Keratinocyte (primary cell): ENCODE data around the gene MMUT. TPM values are rescaled to one million over a fixed set of nuclear protein-coding genes. Genes with fewer than 3 reads are reported as not detected.

Source experiments
- DNase-seq: peaks from one replicate; pipeline ENCODE4 v3.0.0-alpha.2; 2011; ENCODE audit warnings: low read depth, missing footprints, low spot score
- FAIRE-seq: peaks from 2 replicates; lab custom pipeline; 2011; peaks lifted over from hg19 to GRCh38; lab: Jason Lieb, UNC
- H2AFZ ChIP-seq: 2 replicates; pipeline ENCODE4 v1.6.0; 2012; ENCODE audit warnings: low read length, control low read depth, inconsistent platforms; ENCODE audit not compliant: control insufficient read depth
- H3K27ac ChIP-seq: 2 replicates; pipeline ENCODE4 v1.5.1; 2011; ENCODE audit warnings: low read length; ENCODE audit not compliant: control insufficient read depth, insufficient read depth
- H3K27me3 ChIP-seq: 3 replicates; pipeline ENCODE4 v1.6.0; 2011; ENCODE audit warnings: low read length; ENCODE audit not compliant: control insufficient read depth, insufficient read depth; ENCODE audit errors: extremely low read depth
- H3K36me3 ChIP-seq, 2 experiments: 2 replicates in 1 of 2; 3 replicates in 1 of 2; pipeline ENCODE4 v1.5.1; 2011; ENCODE audit warnings: low read length in 2 of 2, mild to moderate bottlenecking in 1 of 2; ENCODE audit not compliant: control insufficient read depth in 2 of 2, insufficient read depth in 2 of 2; ENCODE audit errors: extremely low read depth in 1 of 2
- H3K4me1 ChIP-seq: 3 replicates; pipeline ENCODE4 v1.5.1; 2011; ENCODE audit warnings: low read length; ENCODE audit not compliant: control insufficient read depth, insufficient read depth; ENCODE audit errors: extremely low read depth
- H3K4me2 ChIP-seq: 3 replicates; pipeline ENCODE4 v1.6.0; 2011; ENCODE audit warnings: low read depth, low read length; ENCODE audit not compliant: control insufficient read depth, insufficient read depth; ENCODE audit errors: extremely low read depth
- H3K4me3 ChIP-seq, 3 experiments: fragments of 200-600 bp in 1 of 3; sonication (generic) in 1 of 3; 2 replicates in 2 of 3; 3 replicates in 1 of 3; pipeline ENCODE4 v1.5.1; 2011 to 2016; ENCODE audit warnings: low read length in 3 of 3, mild to moderate bottlenecking in 3 of 3, control low read depth in 2 of 3, inconsistent platforms in 1 of 3, low read depth in 1 of 3, mixed read lengths in 1 of 3, mixed run types in 1 of 3, moderate library complexity in 1 of 3; ENCODE audit not compliant: control insufficient read depth in 2 of 3, insufficient read depth in 2 of 3; ENCODE audit errors: extremely low read depth in 1 of 3
- H3K79me2 ChIP-seq: 2 replicates; pipeline ENCODE4 v1.6.0; 2012; ENCODE audit warnings: low read length; ENCODE audit not compliant: control insufficient read depth, insufficient read depth
- H3K9ac ChIP-seq: 3 replicates; pipeline ENCODE4 v1.6.0; 2011; ENCODE audit warnings: low read length; ENCODE audit not compliant: control insufficient read depth, insufficient read depth; ENCODE audit errors: extremely low read depth
- H3K9me1 ChIP-seq: 3 replicates; pipeline ENCODE4 v1.6.0; 2011; ENCODE audit warnings: low read length; ENCODE audit not compliant: control insufficient read depth, insufficient read depth; ENCODE audit errors: extremely low read depth
- H3K9me3 ChIP-seq: 2 replicates; pipeline ENCODE4 v1.5.1; 2012; ENCODE audit warnings: low read depth, low read length; ENCODE audit not compliant: control insufficient read depth
- H4K20me1 ChIP-seq: 3 replicates; pipeline ENCODE4 v1.6.0; 2011; ENCODE audit warnings: low read length; ENCODE audit not compliant: control insufficient read depth, insufficient read depth; ENCODE audit errors: extremely low read depth
- CTCF ChIP-seq, 3 experiments: IDR thresholded peaks in 1 of 3; conservative IDR thresholded peaks in 1 of 3; optimal IDR thresholded peaks in 1 of 3; 2 replicates in 2 of 3; 3 replicates in 1 of 3; pipeline versions ENCODE3 to v1.5.1; 2011; ENCODE audit warnings: low read length in 3 of 3, mild to moderate bottlenecking in 3 of 3, moderate library complexity in 2 of 3, control low read depth in 1 of 3, inconsistent platforms in 1 of 3; ENCODE audit not compliant: insufficient read depth in 2 of 3; ENCODE audit errors: extremely low read depth in 1 of 3
- EZH2 ChIP-seq: IDR thresholded peaks from one replicate; pipeline ENCODE4 v1.6.1; 2012; ENCODE audit warnings: inconsistent platforms, mild to moderate bottlenecking, low read length, moderate library complexity
- dilution Hi-C: fragments of 300-500 bp; cut with MboI; formaldehyde crosslinking; loops from one replicate; pipeline ENCODE4 v1.7.0; 2020; ENCODE audit warnings: low sequenced_read_pairs; ENCODE audit not compliant: extremely low pct_ligation_motif_present
- polyA plus RNA-seq, 5 experiments: library from polyadenylated mRNA; depleted of rRNA in 3 of 5; stranded (reverse) in 3 of 5; stranded (forward) in 1 of 5; unstranded in 1 of 5; fragments of >200 nt; gene quantifications; 1 replicate in 1 of 5; 2 replicates in 3 of 5; 3 replicates in 1 of 5; pipeline versions ENCODE4 v1.2.1 to v1.2.3, GENCODE V29; 2011 to 2012; ENCODE audit warnings: missing spikeins in 2 of 5, low read depth in 1 of 5, low replicate concordance in 1 of 5

The MMUT gene
- polyA plus RNA-seq, 1 donor (not counting 4 experiments of a cell fraction or from before 2014, with no cell fraction given) = 16.5 TPM

GRCh38 chr6:49462599-49462926 is 490 bp downstream of the MMUT start:
- FAIRE-seq = no peak
- peaks cover 51% of the 10 kb centered on the region for H3K79me2 ChIP-seq

GRCh38 chr6:49462071-49462470 is 982 bp downstream of the MMUT start:
- TF ChIP-seq CTCF (optimal IDR thresholded peaks at IDR 0.05 in 1 of 3, IDR thresholded peaks at IDR 0.05 in 1 of 3, conservative IDR thresholded peaks at IDR 0.05 in 1 of 3; ENCODE audit: extremely low read depth in 1 of 3, insufficient read depth in 2 of 3, low read length in 3 of 3) = no peak
- TF ChIP-seq EZH2 = no peak
- H4K20me1 ChIP-seq = no peaks in the 10 kb centered on the region
- no peaks in the 10 kb centered on the region for H3K36me3 ChIP-seq
- peak overlapping the region; percentile 98 for H3K9ac ChIP-seq
- H3K4me1 ChIP-seq = peaks cover 12% of the 10 kb centered on the region
- H3K4me3 ChIP-seq = peak overlapping the region; percentile 58 to 100 (median 100)
- FAIRE-seq = no peak
- dilution Hi-C loops = no loop called here
- DNase-seq = no peak
- no peaks in the 10 kb centered on the region for H3K27me3 ChIP-seq
- peak overlapping the region; percentile 100 for H2AFZ ChIP-seq
- peak overlapping the region; percentile 94 for H3K4me2 ChIP-seq
- no peaks in the 10 kb centered on the region for H3K9me1 ChIP-seq
- peaks cover 49% of the 10 kb centered on the region for H3K79me2 ChIP-seq
- peak overlapping the region; percentile 97 for H3K27ac ChIP-seq
- H3K9me3 ChIP-seq = no peaks in the 10 kb centered on the region

More at GRCh38 chr6:49462599-49462926, 490 bp downstream of the MMUT start:
- Histone ChIP-seq H4K20me1 (no peaks in the 10 kb centered on the region), H3K4me2 (peak overlapping the region; percentile 94), H2AFZ (peak overlapping the region; percentile 100), H3K4me3 (peak overlapping the region; percentile 58 to 100 (median 100)), H3K9me3 (no peaks in the 10 kb centered on the region), H3K36me3 (no peaks in the 10 kb centered on the region), H3K9ac (peak overlapping the region; percentile 98), H3K9me1 (no peaks in the 10 kb centered on the region), H3K27me3 (no peaks in the 10 kb centered on the region), H3K27ac (peak overlapping the region; percentile 97), H3K4me1 (peaks cover 12% of the 10 kb centered on the region)
- no peak for DNase-seq
- dilution Hi-C loops = no loop called here
- TF ChIP-seq EZH2 = no peak
- TF ChIP-seq CTCF (optimal IDR thresholded peaks at IDR 0.05 in 1 of 3, IDR thresholded peaks at IDR 0.05 in 1 of 3, conservative IDR thresholded peaks at IDR 0.05 in 1 of 3; ENCODE audit: extremely low read depth in 1 of 3, insufficient read depth in 2 of 3, low read length in 3 of 3) = no peak
